Epithelial cell of prostate (primary cell): Measurements from ENCODE around the gene PRKCSH.
"Not testable (repeated sequence)": the region's sequence is repeated elsewhere in the genome, so short reads cannot be mapped to it uniquely, and the experiment has no call there.

Experiments used
- DNase-seq: peaks from one replicate; pipeline ENCODE4 v3.0.0-alpha.2; 2011; ENCODE audit warnings: low read depth, low spot score
- H3K27ac ChIP-seq: fragments of 450-650 bp; 2 replicates; pipeline ENCODE4 v1.5.1; 2017; ENCODE audit warnings: mild to moderate bottlenecking

The PRKCSH gene

GRCh38 chr19:11435057-11435832 lies at the start of gene PRKCSH, which contains the start of gene ODAD3:
Gene PRKCSH (plus strand): TSS chr19:11435635. CDS start chr19:11436118, 483 bp downstream.
Gene ODAD3 (minus strand): TSS chr19:11435121. CDS start chr19:11435016, 105 bp downstream.
- DNase-seq = peak; percentile 96
- H3K27ac ChIP-seq = peak within 1 kb of the TSS; percentile 57

- no peak overlapping the region for H3K27ac ChIP-seq
- no peak for DNase-seq
These were observed 48.0 kb upstream of the PRKCSH start for GRCh38 chr19:11387162-11388034.

GRCh38 chr19:11390359-11390758 lies 45.1 kb upstream of the PRKCSH start:
- no peak for DNase-seq
- H3K27ac ChIP-seq = no peak overlapping the region

- no peak for DNase-seq
- H3K27ac ChIP-seq = no peak overlapping the region
These were observed 44.3 kb upstream of the PRKCSH start for GRCh38 chr19:11390933-11391680.

GRCh38 chr19:11397089-11397610 lies 38.3 kb upstream of the PRKCSH start:
- no peak overlapping the region for H3K27ac ChIP-seq
- no peak for DNase-seq

- no peak for DNase-seq
- H3K27ac ChIP-seq = no peak overlapping the region
These were observed 35.8 kb upstream of the PRKCSH start for GRCh38 chr19:11399667-11400066.

GRCh38 chr19:11400798-11401197 lies 34.6 kb upstream of the PRKCSH start:
- H3K27ac ChIP-seq = no peak overlapping the region
- no peak for DNase-seq

GRCh38 chr19:11401808-11402543 lies 33.5 kb upstream of the PRKCSH start:
- no peak overlapping the region for H3K27ac ChIP-seq
- DNase-seq = no peak

- DNase-seq = no peak
- H3K27ac ChIP-seq = no peak overlapping the region
These were observed 30.7 kb upstream of the PRKCSH start for GRCh38 chr19:11404588-11405222.

- DNase-seq = no peak
- no peak overlapping the region for H3K27ac ChIP-seq
These were observed 29.4 kb upstream of the PRKCSH start for GRCh38 chr19:11405846-11406643.

- H3K27ac ChIP-seq, DNase-seq: not testable (repeated sequence)
These were observed 28.7 kb upstream of the PRKCSH start for GRCh38 chr19:11406703-11407236.

GRCh38 chr19:11408591-11408990 lies 26.8 kb upstream of the PRKCSH start:
- no peak overlapping the region for H3K27ac ChIP-seq
- DNase-seq = no peak

- no peak for DNase-seq
- H3K27ac ChIP-seq = no peak overlapping the region
These were observed 24.8 kb upstream of the PRKCSH start for GRCh38 chr19:11410682-11411081.

- DNase-seq = no peak
- H3K27ac ChIP-seq = no peak overlapping the region
These were observed 20.9 kb upstream of the PRKCSH start for GRCh38 chr19:11414544-11414943.

- no peak for DNase-seq
- no peak overlapping the region for H3K27ac ChIP-seq
These were observed 18.9 kb upstream of the PRKCSH start for GRCh38 chr19:11416346-11417052.

GRCh38 chr19:11418094-11418548 lies 17.3 kb upstream of the PRKCSH start:
- no peak for DNase-seq
- no peak overlapping the region for H3K27ac ChIP-seq
